Natural killer cell treated with Interleukin-12 subunit alpha and Interleukin-12 subunit beta and Interleukin-15 and Interleukin-18, amount 100 ng/mL, for 72 hours (primary cell): ENCODE results near the gene UBQLNL. TPM values are rescaled to one million over a fixed set of nuclear protein-coding genes. Genes with fewer than 3 reads are reported as not detected.

Experiments used
- ATAC-seq, 2 donors: fragments of 150-1000 bp; cut with Tn5 transposase in 1 of 2; sonication (Bioruptor Pico), chemical (Tn5 transposase) in 1 of 2; 2 replicates each; pipeline ENCODE4 v1.10.0; 2021
- DNase-seq: peaks from one replicate; pipeline ENCODE4 v3.0.0; 2022; ENCODE audit warnings: low spot score
- H3K27ac Mint-ChIP-seq, 2 donors: 1 replicate in 1 of 2; 2 replicates in 1 of 2; pipeline ENCODE4 v1.8.0; 2022; ENCODE audit warnings: mixed read lengths in 2 of 2, mild to moderate bottlenecking in 1 of 2, moderate library complexity in 1 of 2
- H3K27me3 Mint-ChIP-seq, 2 donors: 1 replicate in 1 of 2; 2 replicates in 1 of 2; pipeline ENCODE4 v1.8.0; 2022; ENCODE audit warnings: mixed read lengths in 2 of 2
- H3K36me3 Mint-ChIP-seq: one replicate; pipeline ENCODE4 v1.8.0; 2022; ENCODE audit warnings: mixed read lengths
- H3K4me1 Mint-ChIP-seq, 2 donors: 1 replicate in 1 of 2; 2 replicates in 1 of 2; pipeline ENCODE4 v1.8.0; 2022; ENCODE audit warnings: low read depth in 2 of 2, mixed read lengths in 2 of 2, mild to moderate bottlenecking in 1 of 2
- H3K4me3 Mint-ChIP-seq: one replicate; pipeline ENCODE4 v1.8.0; 2022; ENCODE audit warnings: mixed read lengths
- H3K9me3 Mint-ChIP-seq: 2 replicates; pipeline ENCODE4 v1.8.0; 2022; ENCODE audit warnings: mixed read lengths
- total RNA-seq, 2 donors: library from RNA; stranded (reverse); gene quantifications; one replicate each; pipeline ENCODE4 v1.2.3, GENCODE V29; 2022

The UBQLNL gene, protein sequence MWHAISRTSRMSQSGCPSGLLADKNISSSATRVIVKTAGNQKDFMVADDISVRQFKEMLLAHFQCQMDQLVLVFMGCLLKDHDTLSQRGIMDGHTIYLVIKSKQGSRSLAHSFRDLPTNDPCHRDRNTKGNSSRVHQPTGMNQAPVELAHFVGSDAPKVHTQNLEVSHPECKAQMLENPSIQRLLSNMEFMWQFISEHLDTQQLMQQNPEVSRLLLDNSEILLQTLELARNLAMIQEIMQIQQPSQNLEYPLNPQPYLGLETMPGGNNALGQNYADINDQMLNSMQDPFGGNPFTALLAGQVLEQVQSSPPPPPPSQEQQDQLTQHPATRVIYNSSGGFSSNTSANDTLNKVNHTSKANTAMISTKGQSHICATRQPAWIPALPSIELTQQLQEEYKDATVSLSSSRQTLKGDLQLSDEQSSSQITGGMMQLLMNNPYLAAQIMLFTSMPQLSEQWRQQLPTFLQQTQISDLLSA
- under 1 TPM in 1 of 2 donors, not detected in 1; 0.17 TPM for total RNA-seq

- H3K4me3 Mint-ChIP-seq: no peak within 1 kb of the TSS
- H3K4me1 Mint-ChIP-seq: no peaks in the 10 kb centered on the region
- H3K36me3 Mint-ChIP-seq: no peaks in the 10 kb centered on the region
- peaks cover 4 to 7% of the 10 kb centered on the region in 2 donors for H3K27me3 Mint-ChIP-seq
- ATAC-seq: no peak
- no peaks in the 10 kb centered on the region for H3K9me3 Mint-ChIP-seq
- no peak within 1 kb of the TSS for H3K27ac Mint-ChIP-seq
- DNase-seq: no peak
Measured at GRCh38 chr11:5516599-5516998, at the start of gene UBQLNL. Gene UBQLNL (minus strand): TSS chr11:5516699. CDS start chr11:5516441, 258 bp downstream.

GRCh38 chr11:5564259-5565019 is 47.9 kb upstream of the UBQLNL start:
- Mint-ChIP-seq H3K36me3 (peaks cover 6% of the 10 kb centered on the region), H3K4me1 (peaks cover 13 to 14% of the 10 kb centered on the region in 2 donors), H3K27me3 (peaks cover 26 to 35% of the 10 kb centered on the region in 2 donors), H3K27ac (peak overlapping the region; percentile 46 to 70), H3K9me3 (peaks cover 15% of the 10 kb centered on the region), H3K4me3 (peak overlapping the region; percentile 6)
- DNase-seq (no peak), ATAC-seq (peak; percentile 61 to 73)

GRCh38 chr11:5557751-5558150 is 41.3 kb upstream of the UBQLNL start:
- no peak for ATAC-seq
- H3K27ac Mint-ChIP-seq: no peak overlapping the region
- H3K27me3 Mint-ChIP-seq: peaks cover 28 to 30% of the 10 kb centered on the region in 2 donors
- no peak overlapping the region for H3K4me3 Mint-ChIP-seq
- H3K4me1 Mint-ChIP-seq: no peaks in the 10 kb centered on the region
- H3K9me3 Mint-ChIP-seq: no peaks in the 10 kb centered on the region
- no peak for DNase-seq
- no peaks in the 10 kb centered on the region for H3K36me3 Mint-ChIP-seq

- Mint-ChIP-seq H3K36me3 (no peaks in the 10 kb centered on the region), H3K27me3 (peaks cover 27 to 34% of the 10 kb centered on the region in 2 donors), H3K9me3 (no peaks in the 10 kb centered on the region), H3K4me3 (no peak overlapping the region), H3K27ac (no peak overlapping the region), H3K4me1 (no peaks in the 10 kb centered on the region)
- ATAC-seq (peak in 1 of 2 donors; percentile 40), DNase-seq (no peak)
Measured at GRCh38 chr11:5556596-5557188, 40.2 kb upstream of the UBQLNL start.

DNA sequence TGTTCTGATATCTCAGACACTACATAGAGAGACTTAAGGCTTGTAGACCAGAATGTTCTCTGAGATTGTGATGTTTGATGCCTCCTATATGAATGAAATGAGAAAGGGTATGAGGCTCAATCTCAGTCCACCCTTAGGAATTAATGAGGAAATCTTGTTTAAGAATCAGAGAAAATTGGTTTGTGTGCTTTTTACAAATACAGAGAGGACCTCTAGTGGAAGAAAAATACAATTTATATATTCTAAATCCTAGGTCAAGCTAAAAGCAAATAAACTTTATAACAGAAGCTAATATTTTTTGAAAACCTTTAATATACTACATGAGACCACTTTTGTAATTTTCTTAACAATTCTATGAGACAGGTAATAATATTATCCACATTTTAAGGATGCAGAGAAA is 36.8 kb upstream of the UBQLNL start:
- H3K9me3 Mint-ChIP-seq: no peaks in the 10 kb centered on the region

GRCh38 chr11:5550440-5551095 is 34.1 kb upstream of the UBQLNL start:
- peaks cover 24 to 31% of the 10 kb centered on the region in 2 donors for H3K27me3 Mint-ChIP-seq
- no peak for DNase-seq
- no peak for ATAC-seq
- H3K27ac Mint-ChIP-seq: no peak overlapping the region
- no peaks in the 10 kb centered on the region for H3K4me1 Mint-ChIP-seq
- H3K9me3 Mint-ChIP-seq: no peaks in the 10 kb centered on the region
- H3K36me3 Mint-ChIP-seq: no peaks in the 10 kb centered on the region
- H3K4me3 Mint-ChIP-seq: no peak overlapping the region

More for the DNA sequence above, 36.8 kb upstream of the UBQLNL start:
- Mint-ChIP-seq H3K27me3 (peaks cover 27 to 31% of the 10 kb centered on the region in 2 donors), H3K4me3 (no peak overlapping the region), H3K27ac (no peak overlapping the region), H3K36me3 (no peaks in the 10 kb centered on the region), H3K4me1 (no peaks in the 10 kb centered on the region)
- no peak for DNase-seq
- no peak for ATAC-seq

DNA sequence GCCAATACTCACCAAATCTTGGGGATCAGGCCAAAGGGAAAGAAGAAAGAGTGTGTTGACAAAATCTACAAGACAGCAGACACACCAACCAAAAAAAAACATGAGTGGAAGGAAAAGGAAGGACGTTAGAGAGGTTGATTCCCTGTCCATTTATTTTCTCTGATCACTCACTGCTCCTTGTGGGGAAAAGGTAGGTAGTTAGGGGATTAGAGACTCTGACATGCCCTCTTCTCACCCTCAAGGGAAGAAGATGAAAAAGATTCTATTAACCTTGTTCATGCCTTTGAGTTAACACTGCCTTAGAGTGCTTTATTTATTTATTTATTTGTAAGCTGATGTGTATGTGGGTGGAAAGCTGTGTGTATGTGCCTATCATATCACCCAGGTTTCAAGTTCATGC is 31.9 kb upstream of the UBQLNL start, which contains the start of gene OR52H1:
Gene OR52H1 (minus strand): TSS at position 101 of the 400 bp plus-strand sequence. CDS start 3,035 bp downstream, outside the sequence.
- Mint-ChIP-seq H3K27ac (no peak within 1 kb of the TSS), H3K36me3 (no peaks in the 10 kb centered on the region), H3K4me1 (no peaks in the 10 kb centered on the region), H3K27me3 (peaks cover 10 to 15% of the 10 kb centered on the region in 2 donors), H3K9me3 (no peaks in the 10 kb centered on the region), H3K4me3 (no peak within 1 kb of the TSS)
- ATAC-seq (no peak), DNase-seq (no peak)

- Mint-ChIP-seq H3K27me3 (peaks cover 10 to 11% of the 10 kb centered on the region in 2 donors), H3K9me3 (no peaks in the 10 kb centered on the region), H3K4me1 (no peaks in the 10 kb centered on the region), H3K36me3 (no peaks in the 10 kb centered on the region), H3K27ac (no peak overlapping the region), H3K4me3 (no peak overlapping the region)
- no peak for ATAC-seq
- DNase-seq: no peak
Measured at GRCh38 chr11:5547982-5548381, 31.5 kb upstream of the UBQLNL start.

DNA sequence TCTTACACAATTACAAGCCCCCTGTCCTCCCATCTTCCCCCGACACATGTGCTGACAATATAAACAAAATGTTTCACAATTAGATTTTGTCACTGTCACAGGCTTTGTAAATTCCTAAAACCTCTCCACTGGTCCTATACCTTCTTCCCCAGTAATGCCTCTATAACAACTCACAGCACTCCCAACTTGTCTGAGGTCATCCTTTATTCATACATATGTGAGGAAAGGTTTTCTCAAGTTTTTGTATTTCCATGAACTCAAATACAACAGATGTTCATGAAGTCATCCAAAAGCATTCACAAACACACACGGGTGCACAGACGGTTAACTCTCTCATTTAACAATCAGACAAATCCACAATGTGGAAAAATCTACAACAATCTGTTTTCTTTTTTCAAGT is 30.0 kb upstream of the UBQLNL start:
- DNase-seq (no peak), ATAC-seq (no peak)
- Mint-ChIP-seq H3K27ac (no peak overlapping the region), H3K4me3 (no peak overlapping the region), H3K4me1 (no peaks in the 10 kb centered on the region), H3K9me3 (no peaks in the 10 kb centered on the region), H3K36me3 (no peaks in the 10 kb centered on the region), H3K27me3 (peaks cover 3 to 8% of the 10 kb centered on the region in 2 donors)

GRCh38 chr11:5541427-5541826 is 24.9 kb upstream of the UBQLNL start:
- no peaks in the 10 kb centered on the region for H3K4me1 Mint-ChIP-seq
- no peak overlapping the region for H3K27ac Mint-ChIP-seq
- peaks cover 3% of the 10 kb centered on the region for H3K9me3 Mint-ChIP-seq
- H3K36me3 Mint-ChIP-seq: peaks cover 8% of the 10 kb centered on the region
- DNase-seq (no peak), ATAC-seq (no peak)
- H3K27me3 Mint-ChIP-seq: peaks cover 19 to 21% of the 10 kb centered on the region in 2 donors
- H3K4me3 Mint-ChIP-seq: no peak overlapping the region

- peaks cover 8% of the 10 kb centered on the region for H3K36me3 Mint-ChIP-seq
- peaks cover 3% of the 10 kb centered on the region for H3K9me3 Mint-ChIP-seq
- DNase-seq (no peak), ATAC-seq (no peak)
- H3K4me3 Mint-ChIP-seq: no peak overlapping the region
- no peaks in the 10 kb centered on the region for H3K4me1 Mint-ChIP-seq
- H3K27me3 Mint-ChIP-seq: peaks cover 19 to 23% of the 10 kb centered on the region in 2 donors
- H3K27ac Mint-ChIP-seq: no peak overlapping the region
Measured at GRCh38 chr11:5536482-5536881, 20.0 kb upstream of the UBQLNL start.

DNA sequence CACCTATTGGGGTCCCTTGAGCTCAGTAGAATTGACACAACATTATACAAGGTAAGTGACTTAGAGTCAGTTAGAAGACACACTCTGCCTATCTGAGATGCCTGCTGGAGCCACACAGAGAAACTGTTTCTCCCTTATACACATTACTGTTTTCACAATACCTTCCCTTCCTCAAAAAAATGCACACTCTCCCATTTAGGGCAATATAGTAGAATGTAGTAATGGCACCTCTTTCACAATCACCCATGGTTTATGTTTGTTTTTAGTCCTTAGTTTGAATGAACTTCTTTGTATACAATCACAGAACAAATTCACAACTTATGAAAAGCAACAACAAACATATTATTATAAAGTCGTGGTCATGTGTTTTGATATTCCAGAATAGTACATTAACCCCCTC is 17.5 kb upstream of the UBQLNL start:
- Mint-ChIP-seq H3K9me3 (peaks cover 3% of the 10 kb centered on the region), H3K4me1 (no peaks in the 10 kb centered on the region), H3K27me3 (peaks cover 11 to 18% of the 10 kb centered on the region in 2 donors), H3K27ac (no peak overlapping the region), H3K4me3 (no peak overlapping the region), H3K36me3 (peaks cover 8% of the 10 kb centered on the region)
- DNase-seq (no peak), ATAC-seq (no peak)
